ENCODE data around the gene NRROS.

DNA sequence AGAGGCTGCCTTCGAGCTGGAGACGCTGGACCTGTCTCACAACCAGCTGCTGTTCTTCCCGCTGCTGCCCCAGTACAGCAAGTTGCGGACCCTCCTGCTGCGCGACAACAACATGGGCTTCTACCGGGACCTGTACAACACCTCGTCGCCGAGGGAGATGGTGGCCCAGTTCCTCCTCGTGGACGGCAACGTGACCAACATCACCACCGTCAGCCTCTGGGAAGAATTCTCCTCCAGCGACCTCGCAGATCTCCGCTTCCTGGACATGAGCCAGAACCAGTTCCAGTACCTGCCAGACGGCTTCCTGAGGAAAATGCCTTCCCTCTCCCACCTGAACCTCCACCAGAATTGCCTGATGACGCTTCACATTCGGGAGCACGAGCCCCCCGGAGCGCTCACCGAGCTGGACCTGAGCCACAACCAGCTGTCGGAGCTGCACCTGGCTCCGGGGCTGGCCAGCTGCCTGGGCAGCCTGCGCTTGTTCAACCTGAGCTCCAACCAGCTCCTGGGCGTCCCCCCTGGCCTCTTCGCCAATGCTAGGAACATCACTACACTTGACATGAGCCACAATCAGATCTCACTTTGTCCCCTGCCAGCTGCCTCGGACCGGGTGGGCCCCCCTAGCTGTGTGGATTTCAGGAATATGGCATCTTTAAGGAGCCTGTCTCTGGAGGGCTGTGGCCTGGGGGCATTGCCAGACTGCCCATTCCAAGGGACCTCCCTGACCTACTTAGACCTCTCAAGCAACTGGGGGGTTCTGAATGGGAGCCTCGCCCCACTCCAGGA lies 21.1 kb downstream of the NRROS start:
- TF ChIP-seq YY1 (IDR thresholded peaks at IDR 0.05; ENCODE audit: insufficient read depth, insufficient read length) (no peak), SUZ12 (IDR thresholded peaks at IDR 0.05; ENCODE audit: extremely low read depth, insufficient read depth, insufficient read length) (no peak)

All from NT2/D1 (cell line).